ENCODE measurements around the gene TCP10L. TPM values are rescaled to one million over a fixed set of nuclear protein-coding genes. Genes with fewer than 3 reads are reported as not detected.

TCP10L gene
- total RNA-seq, 1 donor from 2014 or later = 1.5 TPM

- no peak for TF ChIP-seq CTCF (IDR thresholded peaks at IDR 0.05; ENCODE audit: unreplicated experiment)
- Mint-ChIP-seq H3K27ac (no peak overlapping the region), H3K36me3 (no peaks in the 10 kb centered on the region), H3K4me3 (no peak overlapping the region), H3K9me3 (peaks cover 3% of the 10 kb centered on the region), H3K4me1 (no peaks in the 10 kb centered on the region), H3K27me3 (ENCODE audit: low read depth) (peaks cover 9% of the 10 kb centered on the region)
- peak in 1 of 2 experiments; percentile 20 for DNase-seq (ENCODE audit: low spot score in 2 of 2, unreplicated experiment in 2 of 2)
Observed at GRCh38 chr21:32539378-32539777, 45.9 kb downstream of the TCP10L start.

GRCh38 chr21:32538147-32538792 lies 47.1 kb downstream of the TCP10L start:
- Mint-ChIP-seq H3K4me3 (no peak overlapping the region), H3K36me3 (no peaks in the 10 kb centered on the region), H3K4me1 (no peaks in the 10 kb centered on the region), H3K9me3 (peaks cover 3% of the 10 kb centered on the region), H3K27me3 (ENCODE audit: low read depth) (peaks cover 9% of the 10 kb centered on the region), H3K27ac (no peak overlapping the region)
- TF ChIP-seq CTCF (IDR thresholded peaks at IDR 0.05; ENCODE audit: unreplicated experiment) = no peak
- peak in 1 of 2 experiments; percentile 21 for DNase-seq (ENCODE audit: low spot score in 2 of 2, unreplicated experiment in 2 of 2)

- Mint-ChIP-seq H3K4me3 (no peak overlapping the region), H3K27ac (no peak overlapping the region), H3K4me1 (no peaks in the 10 kb centered on the region), H3K9me3 (peaks cover 3% of the 10 kb centered on the region), H3K36me3 (no peaks in the 10 kb centered on the region), H3K27me3 (ENCODE audit: low read depth) (peaks cover 9% of the 10 kb centered on the region)
- TF ChIP-seq CTCF (IDR thresholded peaks at IDR 0.05; ENCODE audit: unreplicated experiment) = no peak
- peak in 1 of 2 experiments; percentile 7 for DNase-seq (ENCODE audit: low spot score in 2 of 2, unreplicated experiment in 2 of 2)
Observed at GRCh38 chr21:32537569-32537881, 47.8 kb downstream of the TCP10L start.

- Mint-ChIP-seq H3K9me3 (peaks cover 5% of the 10 kb centered on the region), H3K27me3 (ENCODE audit: low read depth) (peaks cover 9% of the 10 kb centered on the region), H3K36me3 (no peaks in the 10 kb centered on the region), H3K4me3 (no peak overlapping the region), H3K4me1 (no peaks in the 10 kb centered on the region), H3K27ac (no peak overlapping the region)
- DNase-seq (ENCODE audit: low spot score in 2 of 2, unreplicated experiment in 2 of 2) = no peak
- TF ChIP-seq CTCF (IDR thresholded peaks at IDR 0.05; ENCODE audit: unreplicated experiment) = no peak
Observed at GRCh38 chr21:32535612-32536011, 49.7 kb downstream of the TCP10L start.

GRCh38 chr21:32534113-32534512 lies 51.2 kb downstream of the TCP10L start:
- DNase-seq (ENCODE audit: low spot score in 2 of 2, unreplicated experiment in 2 of 2) = no peak
- H3K27me3 Mint-ChIP-seq (ENCODE audit: low read depth) = peaks cover 7% of the 10 kb centered on the region
- TF ChIP-seq CTCF (IDR thresholded peaks at IDR 0.05; ENCODE audit: unreplicated experiment) = no peak
- H3K27ac Mint-ChIP-seq = no peak overlapping the region
- no peak overlapping the region for H3K4me3 Mint-ChIP-seq
- no peaks in the 10 kb centered on the region for H3K36me3 Mint-ChIP-seq
- H3K4me1 Mint-ChIP-seq = no peaks in the 10 kb centered on the region
- H3K9me3 Mint-ChIP-seq = peaks cover 11% of the 10 kb centered on the region

- Mint-ChIP-seq H3K27me3 (ENCODE audit: low read depth) (peaks cover 2% of the 10 kb centered on the region), H3K9me3 (peaks cover 12% of the 10 kb centered on the region), H3K4me1 (no peaks in the 10 kb centered on the region), H3K4me3 (no peak overlapping the region), H3K36me3 (no peaks in the 10 kb centered on the region), H3K27ac (no peak overlapping the region)
- no peak for DNase-seq (ENCODE audit: low spot score in 2 of 2, unreplicated experiment in 2 of 2)
- no peak for TF ChIP-seq CTCF (IDR thresholded peaks at IDR 0.05; ENCODE audit: unreplicated experiment)
Observed at GRCh38 chr21:32533611-32534010, 51.7 kb downstream of the TCP10L start.
